ENCODE measurements around the gene STAC3. TPM values are rescaled to one million over a fixed set of nuclear protein-coding genes. Genes with fewer than 3 reads are reported as not detected.

Gene STAC3
- total RNA-seq, 2 experiments from 2014 or later: 0.93 to 1.5 TPM

- Mint-ChIP-seq H3K4me1 (ENCODE audit: low read depth) (no peaks in the 10 kb centered on the region), H3K36me3 (ENCODE audit: low read depth) (no peaks in the 10 kb centered on the region), H3K4me3 (no peak overlapping the region), H3K27me3 (ENCODE audit: low read depth) (no peaks in the 10 kb centered on the region), H3K27ac (no peak overlapping the region), H3K9me3 (no peaks in the 10 kb centered on the region)
- intact Hi-C loops (cut with micrococcal nuclease): no loop called here
- CTCF ChIA-PET: no interaction called here
- DNase-seq: no peak
These were observed 48.7 kb downstream of the STAC3 start for GRCh38 chr12:57202321-57202720.

- no peak overlapping the region for H3K27ac Mint-ChIP-seq
- no peak overlapping the region for H3K4me3 Mint-ChIP-seq
- H3K27me3 Mint-ChIP-seq (ENCODE audit: low read depth): no peaks in the 10 kb centered on the region
- H3K4me1 Mint-ChIP-seq (ENCODE audit: low read depth): no peaks in the 10 kb centered on the region
- H3K36me3 Mint-ChIP-seq (ENCODE audit: low read depth): no peaks in the 10 kb centered on the region
- CTCF ChIA-PET: no interaction called here
- no peak for DNase-seq
- intact Hi-C loops (cut with micrococcal nuclease): no loop called here
- H3K9me3 Mint-ChIP-seq: no peaks in the 10 kb centered on the region
These were observed 49.4 kb downstream of the STAC3 start for GRCh38 chr12:57201631-57202030.

GRCh38 chr12:57201219-57201618 lies 49.8 kb downstream of the STAC3 start:
- H3K9me3 Mint-ChIP-seq: no peaks in the 10 kb centered on the region
- no peaks in the 10 kb centered on the region for H3K27me3 Mint-ChIP-seq (ENCODE audit: low read depth)
- no peak for DNase-seq
- intact Hi-C loops (cut with micrococcal nuclease): no loop called here
- H3K4me3 Mint-ChIP-seq: no peak overlapping the region
- CTCF ChIA-PET: interaction anchor here (1.3 kb wide), 1 partner anchor 254 kb away, joined by 3 read pairs; the partner anchor contains the start of gene INHBE
- no peaks in the 10 kb centered on the region for H3K4me1 Mint-ChIP-seq (ENCODE audit: low read depth)
- H3K36me3 Mint-ChIP-seq (ENCODE audit: low read depth): no peaks in the 10 kb centered on the region
- H3K27ac Mint-ChIP-seq: no peak overlapping the region

GRCh38 chr12:57200497-57200896 lies 50.5 kb downstream of the STAC3 start:
- CTCF ChIA-PET: interaction anchor here (1.3 kb wide), 1 partner anchor 255 kb away, joined by 3 read pairs; the partner anchor contains the start of gene INHBE
- H3K4me3 Mint-ChIP-seq: no peak overlapping the region
- H3K27ac Mint-ChIP-seq: no peak overlapping the region
- H3K36me3 Mint-ChIP-seq (ENCODE audit: low read depth): no peaks in the 10 kb centered on the region
- intact Hi-C loops (cut with micrococcal nuclease): no loop called here
- H3K4me1 Mint-ChIP-seq (ENCODE audit: low read depth): no peaks in the 10 kb centered on the region
- no peaks in the 10 kb centered on the region for H3K27me3 Mint-ChIP-seq (ENCODE audit: low read depth)
- no peak for DNase-seq
- no peaks in the 10 kb centered on the region for H3K9me3 Mint-ChIP-seq

GRCh38 chr12:57199191-57199590 lies 51.8 kb downstream of the STAC3 start:
- Mint-ChIP-seq H3K36me3 (ENCODE audit: low read depth) (no peaks in the 10 kb centered on the region), H3K4me3 (no peak overlapping the region), H3K27me3 (ENCODE audit: low read depth) (no peaks in the 10 kb centered on the region), H3K9me3 (no peaks in the 10 kb centered on the region), H3K27ac (no peak overlapping the region), H3K4me1 (ENCODE audit: low read depth) (no peaks in the 10 kb centered on the region)
- intact Hi-C loops (cut with micrococcal nuclease): no loop called here
- CTCF ChIA-PET: interaction anchor here (0.7 to 0.9 kb wide), 3 partner anchors 15 to 40 kb away, joined by 3 read pairs; no protein-coding TSS in a partner anchor
- DNase-seq: no peak

- no peak overlapping the region for H3K4me3 Mint-ChIP-seq
These were observed 52.7 kb downstream of the STAC3 start for GRCh38 chr12:57198329-57198728.

GRCh38 chr12:57196956-57197355 lies 54.0 kb downstream of the STAC3 start:
- H3K4me3 Mint-ChIP-seq: no peak overlapping the region
- CTCF ChIA-PET: interaction anchor here (1.5 to 1.6 kb wide), 3 partner anchors 11 to 46 kb away, joined by 4 to 5 read pairs (median 4); no protein-coding TSS in a partner anchor
- no peaks in the 10 kb centered on the region for H3K4me1 Mint-ChIP-seq (ENCODE audit: low read depth)
- H3K27ac Mint-ChIP-seq: no peak overlapping the region
- no peaks in the 10 kb centered on the region for H3K36me3 Mint-ChIP-seq (ENCODE audit: low read depth)
- DNase-seq: no peak
- no peaks in the 10 kb centered on the region for H3K27me3 Mint-ChIP-seq (ENCODE audit: low read depth)
- H3K9me3 Mint-ChIP-seq: no peaks in the 10 kb centered on the region
- intact Hi-C loops (cut with micrococcal nuclease): no loop called here

More at GRCh38 chr12:57198329-57198728, 52.7 kb downstream of the STAC3 start:
- intact Hi-C loops (cut with micrococcal nuclease): no loop called here
- Mint-ChIP-seq H3K36me3 (ENCODE audit: low read depth) (no peaks in the 10 kb centered on the region), H3K9me3 (no peaks in the 10 kb centered on the region), H3K27ac (no peak overlapping the region), H3K4me1 (ENCODE audit: low read depth) (no peaks in the 10 kb centered on the region), H3K27me3 (ENCODE audit: low read depth) (no peaks in the 10 kb centered on the region)
- DNase-seq: no peak
- CTCF ChIA-PET: interaction anchor here (0.9 to 1.6 kb wide), 2 partner anchors 12 to 16 kb away, joined by 3 to 4 read pairs; no protein-coding TSS in a partner anchor

GRCh38 chr12:57196439-57196838 lies 54.5 kb downstream of the STAC3 start:
- intact Hi-C loops (cut with micrococcal nuclease): no loop called here
- no peak overlapping the region for H3K27ac Mint-ChIP-seq
- H3K4me1 Mint-ChIP-seq (ENCODE audit: low read depth): no peaks in the 10 kb centered on the region
- DNase-seq: no peak
- H3K4me3 Mint-ChIP-seq: no peak overlapping the region
- CTCF ChIA-PET: interaction anchor here (1.5 to 1.6 kb wide), 2 partner anchors 13 to 46 kb away, joined by 4 to 5 read pairs; no protein-coding TSS in a partner anchor
- no peaks in the 10 kb centered on the region for H3K9me3 Mint-ChIP-seq
- no peaks in the 10 kb centered on the region for H3K36me3 Mint-ChIP-seq (ENCODE audit: low read depth)
- no peaks in the 10 kb centered on the region for H3K27me3 Mint-ChIP-seq (ENCODE audit: low read depth)

GRCh38 chr12:57195611-57196371 lies 55.2 kb downstream of the STAC3 start:
- no peak overlapping the region for H3K27ac Mint-ChIP-seq
- H3K36me3 Mint-ChIP-seq (ENCODE audit: low read depth): no peaks in the 10 kb centered on the region
- no peak overlapping the region for H3K4me3 Mint-ChIP-seq
- CTCF ChIA-PET: interaction anchor here (1.5 to 1.6 kb wide), 2 partner anchors 12 to 47 kb away, joined by 4 to 5 read pairs; no protein-coding TSS in a partner anchor
- DNase-seq: no peak
- intact Hi-C loops (cut with micrococcal nuclease): no loop called here
- no peaks in the 10 kb centered on the region for H3K9me3 Mint-ChIP-seq
- H3K4me1 Mint-ChIP-seq (ENCODE audit: low read depth): no peaks in the 10 kb centered on the region
- H3K27me3 Mint-ChIP-seq (ENCODE audit: low read depth): no peaks in the 10 kb centered on the region

GRCh38 chr12:57195186-57195585 lies 55.8 kb downstream of the STAC3 start:
- no peak for DNase-seq
- Mint-ChIP-seq H3K9me3 (no peaks in the 10 kb centered on the region), H3K4me3 (no peak overlapping the region), H3K36me3 (ENCODE audit: low read depth) (no peaks in the 10 kb centered on the region), H3K27me3 (ENCODE audit: low read depth) (no peaks in the 10 kb centered on the region), H3K27ac (no peak overlapping the region), H3K4me1 (ENCODE audit: low read depth) (no peaks in the 10 kb centered on the region)
- CTCF ChIA-PET: no interaction called here
- intact Hi-C loops (cut with micrococcal nuclease): no loop called here

- no peaks in the 10 kb centered on the region for H3K27me3 Mint-ChIP-seq (ENCODE audit: low read depth)
- H3K4me3 Mint-ChIP-seq: no peak overlapping the region
- H3K36me3 Mint-ChIP-seq (ENCODE audit: low read depth): no peaks in the 10 kb centered on the region
- H3K9me3 Mint-ChIP-seq: no peaks in the 10 kb centered on the region
- H3K27ac Mint-ChIP-seq: no peak overlapping the region
- CTCF ChIA-PET: interaction anchor here (0.9 kb wide), 1 partner anchor 20 kb away, joined by 3 read pairs; no protein-coding TSS in a partner anchor
- DNase-seq: no peak
- H3K4me1 Mint-ChIP-seq (ENCODE audit: low read depth): no peaks in the 10 kb centered on the region
- intact Hi-C loops (cut with micrococcal nuclease): no loop called here
These were observed 56.7 kb downstream of the STAC3 start for GRCh38 chr12:57194253-57194652.

- Mint-ChIP-seq H3K4me1 (ENCODE audit: low read depth) (no peaks in the 10 kb centered on the region), H3K4me3 (no peak overlapping the region), H3K27ac (no peak overlapping the region), H3K36me3 (ENCODE audit: low read depth) (no peaks in the 10 kb centered on the region), H3K27me3 (ENCODE audit: low read depth) (no peaks in the 10 kb centered on the region), H3K9me3 (no peaks in the 10 kb centered on the region)
- CTCF ChIA-PET: interaction anchor here (0.9 to 1.2 kb wide), 2 partner anchors 14 to 20 kb away, joined by 3 read pairs; no protein-coding TSS in a partner anchor
- DNase-seq: no peak
- intact Hi-C loops (cut with micrococcal nuclease): no loop called here
These were observed 57.2 kb downstream of the STAC3 start for GRCh38 chr12:57193706-57194245.
